Measurements from ENCODE around the gene LIPC.

The LIPC gene

DNA sequence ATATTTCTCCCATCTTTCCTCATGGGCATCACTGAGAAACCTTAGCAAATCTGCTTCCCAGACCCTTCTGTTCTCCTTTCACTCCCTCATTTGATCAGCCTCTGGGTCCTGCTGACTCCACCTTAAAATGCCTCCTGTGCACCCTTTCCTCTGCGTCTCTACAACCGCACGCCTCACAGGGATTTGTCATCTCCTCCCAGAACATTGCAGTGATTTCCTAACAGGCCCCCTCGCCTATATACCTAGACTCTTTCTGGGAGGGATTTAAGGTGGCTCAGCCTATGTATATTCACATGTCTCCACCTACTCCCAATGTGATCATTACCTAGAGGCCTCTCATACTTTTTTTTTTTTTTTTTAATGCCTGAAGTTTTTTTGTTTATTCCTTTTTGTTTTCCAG, 69.2 kb downstream of the LIPC start:
- DNase-seq = no peak

DNA sequence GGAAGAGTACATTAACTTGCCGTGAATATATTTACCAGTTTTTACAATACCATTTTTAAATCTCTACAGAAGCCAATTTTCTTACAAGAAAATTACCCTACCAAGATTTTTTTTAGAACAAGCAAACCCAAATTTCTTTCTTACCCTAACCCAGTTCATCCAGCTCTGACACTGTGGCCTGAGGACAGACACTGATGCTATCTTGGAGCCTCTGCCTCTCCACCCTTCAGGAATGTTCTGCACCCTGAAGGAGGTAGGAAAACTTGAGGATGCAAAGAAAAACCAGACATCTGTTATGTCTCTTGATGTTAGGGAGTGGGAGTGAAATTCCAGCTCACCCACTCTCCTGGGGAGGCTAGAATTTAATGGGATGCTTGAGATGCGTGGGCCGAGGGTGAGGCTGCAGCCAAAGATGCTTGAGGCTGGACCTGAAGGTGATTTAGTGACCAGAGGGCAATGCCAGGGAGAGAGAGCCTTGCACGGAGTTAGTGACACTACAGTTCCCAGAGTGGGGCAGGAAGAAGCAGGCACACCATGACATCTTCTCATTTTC, 69.9 kb downstream of the LIPC start:
- DNase-seq = no peak

DNA sequence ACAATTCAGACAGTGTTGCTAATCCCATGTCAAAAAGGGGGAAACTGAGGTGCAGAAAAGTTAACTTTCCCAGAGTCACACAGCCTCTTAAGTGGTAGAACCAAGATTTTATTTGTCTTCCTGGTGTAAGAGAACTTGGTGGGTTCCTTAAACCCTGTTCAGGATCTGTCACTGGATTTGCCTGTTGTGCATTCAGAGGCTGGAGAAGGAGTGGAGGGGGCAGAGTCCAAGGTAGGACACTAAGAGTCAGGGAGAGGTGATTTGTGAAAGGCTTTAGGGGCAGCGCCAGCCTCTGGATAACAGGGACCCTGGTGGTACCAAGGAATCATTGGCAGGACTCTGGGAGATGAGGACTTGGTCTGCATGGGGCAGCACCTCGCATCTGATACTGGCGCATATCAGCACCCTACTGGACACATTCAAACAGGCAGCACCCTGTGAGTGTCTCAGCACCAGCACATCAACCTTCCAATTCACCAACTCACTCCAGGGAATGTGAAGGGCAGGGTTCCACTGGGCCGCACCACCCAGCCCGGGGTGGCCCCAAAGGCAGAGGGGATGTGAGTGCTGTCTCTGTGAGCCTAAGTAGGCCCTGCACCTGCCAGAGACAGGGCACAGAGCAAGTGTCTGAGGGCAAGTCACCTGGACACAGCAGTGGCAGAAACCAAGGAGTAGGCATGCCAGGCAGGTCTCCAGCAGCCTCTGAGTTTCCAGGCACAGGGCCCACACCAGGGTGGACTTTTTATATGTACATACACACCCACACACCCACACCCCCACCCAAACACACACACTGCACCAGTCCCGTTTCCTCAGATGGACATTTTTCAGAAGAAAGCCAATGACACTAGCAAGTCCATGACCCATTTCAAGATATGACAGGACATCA, 71.6 kb downstream of the LIPC start:
- DNase-seq = no peak

DNA sequence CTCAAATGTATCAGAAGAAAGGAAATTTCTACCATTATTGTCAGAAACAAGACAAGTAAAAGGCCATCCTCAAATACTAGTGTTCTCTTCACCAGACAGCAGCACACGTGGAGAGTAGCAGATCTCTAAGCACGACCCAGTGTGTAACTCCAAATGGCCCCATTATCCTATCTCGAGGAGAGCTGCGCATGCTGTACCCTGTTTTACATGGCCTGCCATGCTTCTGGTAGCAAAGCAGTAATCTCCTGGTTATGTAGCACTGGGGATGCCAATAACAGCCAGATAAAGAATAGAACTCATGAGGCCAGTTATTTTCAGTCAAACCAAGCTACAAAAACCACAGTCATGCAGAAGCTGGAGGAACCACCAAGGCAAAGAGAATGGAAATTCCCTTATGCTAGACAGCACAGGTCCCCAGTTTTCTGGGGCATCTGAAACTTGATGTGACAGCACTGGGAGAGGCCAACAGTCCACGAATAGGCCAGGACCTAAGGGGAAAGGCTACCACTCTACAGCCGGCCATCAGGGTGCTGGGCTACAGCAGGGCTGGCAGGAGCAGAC, 73.0 kb downstream of the LIPC start:
- no peak for DNase-seq

DNA sequence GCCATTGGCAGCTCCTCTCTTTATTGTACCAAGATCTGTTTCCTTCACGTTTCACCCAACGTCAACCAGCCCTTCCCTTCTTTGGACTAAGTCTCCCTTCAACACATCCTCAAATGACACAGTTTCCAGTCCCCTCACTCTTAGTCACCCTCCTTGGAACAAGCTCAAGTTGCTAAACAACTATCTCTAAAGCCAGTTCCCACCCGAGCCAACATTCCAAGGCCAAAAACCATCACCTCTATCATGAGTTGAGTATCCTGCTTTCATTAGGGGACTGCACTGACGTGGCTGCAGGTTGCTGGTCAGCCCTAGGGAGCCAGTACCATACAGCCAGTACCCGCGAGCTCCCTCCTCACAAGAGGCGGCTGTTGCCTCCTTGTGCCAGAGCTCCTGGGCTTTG, 73.8 kb downstream of the LIPC start:
- DNase-seq = no peak

DNA sequence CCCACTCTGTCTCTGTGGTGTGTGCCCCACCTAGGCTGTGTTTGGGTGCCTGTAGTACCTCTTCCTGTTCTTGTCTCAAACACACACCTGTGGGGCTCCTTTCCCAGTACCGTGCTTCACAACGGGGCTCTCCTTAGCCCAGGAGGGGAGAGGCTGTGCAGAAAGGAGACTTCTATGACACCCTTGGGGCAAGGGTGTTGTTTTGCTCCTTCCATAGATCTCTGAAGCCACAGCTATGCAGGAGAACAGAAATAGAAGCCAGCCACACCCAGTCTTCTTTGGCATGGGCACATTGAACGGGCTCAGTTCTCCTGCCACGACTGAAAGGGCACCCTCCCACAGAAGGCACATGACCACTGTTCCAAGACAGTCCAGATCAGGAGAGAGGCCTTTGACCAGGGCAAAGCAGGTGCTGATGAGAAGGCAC, 74.3 kb downstream of the LIPC start:
- no peak for DNase-seq

DNA sequence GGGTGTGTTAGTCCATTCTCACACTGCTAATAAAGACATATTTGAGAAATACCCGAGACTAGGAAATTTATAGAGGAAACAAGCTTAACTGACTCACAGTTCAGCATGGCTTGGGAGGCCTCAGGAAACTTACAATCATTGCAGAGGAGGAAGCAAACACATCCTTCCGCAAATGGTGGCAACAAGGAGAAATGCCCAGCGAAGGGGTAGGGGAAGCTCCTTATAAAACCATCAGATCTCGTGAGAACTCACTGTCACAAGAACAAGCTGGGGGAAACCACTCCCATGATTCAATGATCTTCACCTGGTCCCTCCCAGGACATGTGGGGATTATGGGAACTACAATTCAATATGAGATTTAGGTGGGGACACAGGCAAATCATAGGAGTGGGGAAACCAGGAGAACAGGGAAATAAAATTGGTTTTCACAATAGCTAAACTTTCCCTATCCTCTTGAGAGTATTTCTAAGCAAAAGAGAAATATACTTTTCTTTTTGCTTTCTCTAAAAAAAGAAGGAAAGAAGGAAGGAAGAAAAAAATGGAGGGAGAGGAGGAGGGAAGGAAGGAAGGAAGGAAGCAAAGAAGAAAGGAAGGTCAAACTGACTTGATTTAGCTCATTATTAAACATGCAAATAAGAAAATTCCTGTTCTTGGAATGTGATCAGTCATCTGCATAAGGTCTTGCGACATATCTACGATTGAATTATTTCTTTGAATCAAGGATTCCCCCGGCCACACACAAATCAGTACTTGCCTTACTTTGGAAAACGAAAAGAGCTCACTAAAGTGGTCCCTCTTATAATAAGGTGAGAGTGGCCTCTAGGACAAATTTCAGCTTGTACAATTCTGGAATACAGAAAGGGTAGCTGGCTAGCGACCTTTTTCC, 75.2 kb downstream of the LIPC start:
- no peak for DNase-seq

DNA sequence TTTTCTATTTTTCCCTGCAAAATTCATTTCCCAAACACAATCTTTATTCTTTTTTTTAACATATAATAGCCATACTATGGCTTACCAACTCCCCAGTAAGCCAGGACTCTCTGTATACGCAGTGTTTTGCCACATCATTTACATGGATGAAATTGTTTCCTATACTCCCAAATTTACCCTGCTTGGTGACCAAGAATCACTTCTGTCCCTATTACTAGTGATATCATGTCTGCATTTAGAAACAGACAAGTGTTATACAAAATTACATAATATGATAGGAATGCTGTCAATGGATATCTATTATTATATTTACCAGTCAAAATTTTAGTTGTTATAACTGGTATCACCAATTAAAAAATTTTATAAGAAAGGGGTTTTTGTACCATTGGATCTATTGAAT, 77.8 kb downstream of the LIPC start:
- DNase-seq = no peak

DNA sequence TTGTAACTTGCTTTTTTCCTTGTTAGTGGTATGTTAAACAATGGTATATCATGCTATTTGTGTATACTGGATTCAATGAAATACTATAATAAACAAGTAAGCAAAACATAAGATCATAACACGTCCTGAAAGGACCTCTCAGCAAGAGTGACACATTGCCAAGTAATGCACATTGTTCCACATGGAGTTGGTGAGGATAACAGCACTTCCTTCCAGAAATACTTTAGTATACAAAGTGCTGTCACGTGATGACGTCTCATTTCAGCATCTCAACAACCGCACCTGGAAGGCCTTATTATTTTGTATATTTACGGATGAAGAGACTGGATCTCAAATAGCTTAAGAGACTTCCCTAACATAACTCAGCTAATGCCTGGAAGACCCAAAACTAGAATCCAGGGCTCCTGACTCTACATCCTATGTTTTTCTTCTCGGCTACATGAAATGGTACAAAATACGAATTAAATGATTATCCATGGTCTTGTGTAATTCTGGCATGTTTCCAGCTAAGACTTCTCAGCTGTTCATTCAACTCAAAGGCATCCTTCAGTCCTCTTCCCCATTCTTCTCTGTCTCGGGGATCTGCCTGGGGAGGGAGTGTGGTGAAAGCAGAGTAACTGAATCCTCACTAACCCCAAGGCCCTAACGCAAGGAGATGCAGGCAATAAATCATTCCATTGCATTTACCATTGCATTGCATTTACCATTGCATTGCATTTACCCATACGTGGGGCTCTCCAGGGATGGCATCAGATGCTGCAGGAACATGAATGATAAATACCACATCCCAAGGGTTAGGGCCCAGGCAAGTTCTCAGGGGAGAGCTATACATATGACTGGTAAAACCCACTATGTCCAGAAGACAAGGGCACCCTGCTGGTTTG, 79.2 kb downstream of the LIPC start:
- no peak for DNase-seq

DNA sequence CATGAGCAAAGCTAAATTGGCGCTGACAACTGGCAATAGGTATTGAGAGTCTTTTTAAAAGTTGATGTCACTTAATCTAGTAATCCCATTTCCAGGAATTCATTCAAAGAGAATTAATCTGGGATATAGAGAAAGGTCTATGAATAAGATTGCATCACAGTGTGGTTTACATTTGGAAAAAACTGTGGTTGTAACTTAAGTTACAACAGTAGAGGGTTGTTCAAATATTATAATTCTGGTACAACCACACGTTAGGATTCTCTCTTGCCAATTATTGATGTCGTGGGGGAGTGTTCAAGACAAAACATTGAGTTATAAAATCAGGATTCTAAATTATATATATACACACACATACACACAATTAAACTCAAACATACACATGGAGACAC, 79.8 kb downstream of the LIPC start:
- DNase-seq = no peak

DNA sequence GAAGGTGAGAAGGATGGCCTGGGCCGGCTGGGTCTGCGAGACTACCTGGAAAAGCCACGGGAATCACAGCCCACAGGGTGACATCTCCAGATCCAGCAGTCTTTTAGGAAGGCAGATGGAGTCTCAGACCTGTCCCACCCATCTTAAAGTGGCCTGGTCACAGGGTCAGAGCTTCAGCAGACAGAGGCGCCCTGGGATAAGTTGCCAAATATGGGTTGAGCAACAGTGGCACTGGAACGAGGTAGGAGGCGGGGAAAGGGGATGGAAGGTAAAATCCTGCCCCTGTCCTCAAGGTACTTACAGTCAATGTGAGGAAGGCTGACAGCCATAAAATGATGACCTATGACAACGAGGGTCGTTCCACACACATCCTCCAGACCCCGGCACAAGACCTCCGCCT, 80.7 kb downstream of the LIPC start:
- DNase-seq = no peak

DNA sequence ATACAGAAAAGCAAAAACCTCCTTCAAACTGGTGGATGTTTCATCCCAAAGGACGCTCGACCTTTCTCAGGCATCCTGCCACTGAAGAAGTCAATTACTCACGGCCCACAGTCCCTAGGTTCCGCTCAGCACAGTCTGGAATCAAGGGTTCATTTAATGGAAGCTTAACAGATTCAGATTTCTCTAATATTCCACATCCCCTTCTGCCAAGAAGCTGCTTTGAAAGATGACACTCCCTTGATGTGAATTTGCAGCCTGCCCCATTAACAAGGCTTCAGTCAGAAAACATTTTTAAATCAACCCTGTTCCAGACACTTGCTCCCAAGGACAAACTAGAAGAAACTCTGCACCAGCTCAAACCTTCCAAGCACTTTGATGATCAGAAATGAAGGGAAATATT, 81.2 kb downstream of the LIPC start:
- no peak for DNase-seq

DNA sequence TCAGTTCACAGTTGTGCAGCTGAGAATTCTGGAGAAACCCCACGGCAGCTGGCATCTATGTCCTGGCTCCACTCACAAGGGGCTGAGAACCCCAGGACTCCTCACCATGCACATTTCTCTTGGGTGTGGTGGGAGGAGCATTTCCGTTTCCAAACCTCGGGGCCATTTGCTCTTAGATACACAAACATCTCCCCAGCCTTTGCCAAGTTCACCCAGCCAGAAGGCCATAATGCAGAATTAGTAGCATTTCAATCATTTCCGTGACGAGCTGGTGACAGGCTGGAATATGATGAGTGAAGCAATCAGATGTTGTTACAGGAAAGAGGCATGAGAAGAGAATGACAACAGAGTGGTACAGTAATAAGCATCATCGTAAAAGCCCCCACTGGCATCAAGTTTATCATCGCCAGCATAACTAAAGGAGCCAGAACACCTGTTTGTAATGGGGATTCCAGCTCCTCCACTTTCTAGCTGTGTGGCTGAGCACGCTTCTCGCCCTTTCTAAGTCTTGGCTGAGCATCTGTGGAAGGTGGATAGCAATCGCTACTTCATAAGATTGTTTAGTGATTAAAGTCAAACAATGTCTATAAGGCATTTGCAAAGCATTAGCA, 82.0 kb downstream of the LIPC start:
- no peak for DNase-seq

DNA sequence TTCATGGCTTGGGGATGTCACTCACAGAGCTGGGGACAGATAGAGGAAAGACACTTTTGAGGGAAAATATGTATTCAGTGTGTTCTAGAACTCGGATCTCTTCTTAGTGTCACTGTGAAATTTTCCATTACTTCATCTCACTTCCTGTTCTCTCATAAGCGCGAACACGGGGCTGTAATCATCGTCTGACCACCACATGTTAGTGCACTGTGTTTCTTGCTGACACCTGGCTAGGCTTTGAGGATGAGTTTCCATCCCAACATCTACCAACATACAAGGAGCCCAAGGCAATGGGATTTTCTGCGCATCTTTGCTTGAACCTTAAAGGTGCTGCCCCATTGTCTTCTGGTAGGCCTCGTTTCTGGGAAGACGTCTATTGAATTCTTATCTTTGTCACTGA, 84.0 kb downstream of the LIPC start:
- DNase-seq = no peak

DNA sequence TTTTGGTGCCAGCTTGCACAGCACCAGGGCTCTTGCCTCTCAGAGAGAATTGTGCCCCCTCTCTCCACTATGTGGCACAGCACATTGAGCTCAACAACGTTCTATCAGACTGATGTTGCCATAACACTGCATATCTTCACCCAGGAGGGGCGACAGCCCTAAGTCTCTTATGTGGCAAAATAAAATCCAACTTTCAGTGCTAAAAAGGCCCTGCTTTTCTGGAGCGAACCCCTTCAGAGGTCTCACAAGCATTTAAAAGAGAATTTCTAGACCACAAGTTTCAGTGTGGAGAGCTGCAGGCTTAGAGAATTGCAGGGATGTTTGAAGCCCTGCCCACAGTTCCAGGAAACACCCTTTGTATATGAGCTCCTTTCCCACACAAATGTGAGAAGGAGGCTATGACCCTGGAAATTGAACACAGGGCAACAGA, 85.5 kb downstream of the LIPC start:
- no peak for DNase-seq

DNA sequence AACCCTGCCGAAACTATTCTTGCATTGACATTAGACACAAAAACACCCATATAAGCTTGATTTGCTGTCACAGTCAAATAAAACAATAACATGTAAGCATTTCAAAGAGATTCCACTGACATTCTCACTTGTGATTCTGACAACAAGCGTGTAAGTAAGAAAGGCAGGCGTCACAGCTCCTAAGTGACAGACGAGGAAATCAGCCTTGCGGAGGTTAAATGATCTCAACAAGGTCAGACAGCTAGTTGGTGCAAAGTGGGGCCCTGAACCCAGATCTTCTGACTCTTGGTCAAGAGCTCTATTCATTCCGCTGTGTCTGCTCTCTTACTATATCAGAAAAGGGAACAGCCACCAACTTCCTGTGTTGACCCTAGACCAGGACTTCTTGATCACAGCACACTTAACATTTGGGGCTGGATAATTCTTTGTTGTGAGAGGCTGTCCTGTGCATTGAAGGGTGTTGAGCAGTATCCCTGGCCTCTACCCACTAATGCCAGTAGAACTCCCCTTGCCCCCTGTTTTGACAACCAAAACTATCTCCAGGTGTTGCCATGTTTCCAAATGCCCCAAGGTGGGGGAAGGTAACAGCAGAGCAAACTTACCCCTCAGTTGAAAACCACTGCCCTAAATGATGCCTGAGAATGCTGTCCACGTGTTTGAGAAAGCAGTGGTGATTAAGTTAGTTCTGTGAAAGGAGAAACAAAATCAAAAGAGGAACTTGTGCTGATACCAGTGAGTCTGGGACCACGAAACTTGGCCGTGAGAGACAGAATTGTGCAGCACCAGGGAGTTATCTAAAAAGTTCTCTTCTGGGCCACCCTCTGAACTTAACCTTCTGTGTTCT, 86.1 kb downstream of the LIPC start:
- DNase-seq = no peak

DNA sequence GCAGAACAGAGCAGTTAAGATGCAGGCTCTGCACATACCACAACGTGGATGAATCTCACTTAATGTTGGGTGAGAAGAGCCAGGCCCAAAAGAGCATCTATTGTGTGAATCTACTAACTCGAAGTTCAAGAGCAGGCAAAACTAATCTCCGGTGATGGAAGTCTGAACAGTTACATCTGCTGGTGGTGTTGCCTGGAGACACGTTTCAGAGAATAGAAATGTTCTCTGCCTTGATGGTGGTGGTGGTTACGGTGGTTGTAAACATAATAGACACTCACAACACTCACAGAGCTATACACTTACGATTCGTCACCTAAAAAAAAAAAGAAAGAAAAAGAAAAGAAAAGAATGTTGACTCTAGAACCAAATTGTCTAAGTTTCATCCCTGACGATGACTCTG, 86.8 kb downstream of the LIPC start:
- no peak for DNase-seq

DNA sequence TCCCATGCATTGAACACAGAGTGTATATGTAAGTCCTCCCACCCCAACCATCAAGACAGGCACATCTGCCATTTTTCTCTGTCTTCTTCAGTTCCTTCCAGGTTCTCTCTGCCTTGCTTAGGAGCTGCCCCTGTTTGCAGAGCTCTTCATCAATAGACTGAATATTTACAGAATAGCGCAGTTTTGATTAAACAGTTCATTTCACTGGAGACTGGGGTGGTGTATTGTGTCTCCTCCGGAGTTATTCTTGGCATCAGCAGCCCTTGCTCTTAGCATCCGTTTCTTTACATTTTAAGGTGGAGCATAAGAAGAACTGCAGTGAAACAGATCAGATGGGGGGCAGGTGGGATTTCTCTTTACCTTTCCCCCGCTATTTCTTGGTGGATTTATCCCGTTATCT, 87.7 kb downstream of the LIPC start:
- DNase-seq = no peak

DNA sequence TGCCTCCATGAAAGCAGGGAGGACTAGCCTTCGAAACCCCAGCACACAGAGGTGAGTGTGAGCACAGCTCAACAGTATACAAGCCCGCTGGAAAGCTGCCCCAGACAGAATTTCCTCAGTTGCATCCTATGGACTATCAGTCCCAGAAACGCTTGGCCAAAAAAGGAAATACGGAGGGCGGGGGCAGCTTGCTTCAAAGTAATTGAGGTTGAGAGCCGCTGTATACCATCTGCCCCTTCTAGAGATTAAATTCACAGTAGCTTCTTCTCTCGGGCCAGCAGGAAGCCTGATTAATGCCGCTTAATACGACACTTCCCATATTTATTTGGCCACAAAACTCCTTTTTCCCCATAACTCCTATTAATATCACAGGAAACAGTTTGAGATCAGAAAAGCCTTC, 88.7 kb downstream of the LIPC start:
- DNase-seq = no peak

DNA sequence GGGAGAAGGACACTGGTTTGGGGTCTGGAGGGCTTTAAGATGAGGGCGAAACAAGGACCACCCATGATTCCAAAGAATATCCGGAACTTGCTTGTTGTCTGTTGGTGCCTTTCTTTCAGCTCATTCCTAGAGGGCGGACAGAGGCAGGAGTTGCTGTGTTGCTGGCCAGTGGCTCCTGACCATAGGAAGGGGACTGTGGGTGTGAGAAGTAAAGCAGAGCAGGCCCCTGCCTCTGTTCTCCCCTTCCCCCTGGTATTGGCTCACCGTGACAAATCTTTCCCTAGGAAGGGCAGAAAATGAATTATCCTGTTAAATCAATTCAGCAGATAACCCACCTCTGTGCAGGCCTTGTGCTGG, 89.1 kb downstream of the LIPC start:
- DNase-seq = no peak

Measured in NCI-H2227 treated with DMSO at 0.1 percent for 48 hours (cell line).